GM23338 (cell line): ENCODE data around the gene CYTH3.

Source experiments
- CTCF ChIP-seq, 2 experiments: fragments of 200-600 bp in 1 of 2; sonication (generic) in 1 of 2; conservative IDR thresholded peaks; 2 replicates each; pipeline versions ENCODE4 v1.5.1 to v1.6.1; 2016 to 2017; ENCODE audit warnings: antibody characterized with exemption in 2 of 2, low read depth in 2 of 2, mild to moderate bottlenecking in 2 of 2, moderate library complexity in 1 of 2
- EZH2phosphoT487 ChIP-seq: fragments of 200-600 bp; sonication (generic); IDR thresholded peaks from one replicate; pipeline ENCODE4 v1.8.1; 2018; ENCODE audit warnings: antibody characterized with exemption; ENCODE audit not compliant: unreplicated experiment
- POLR2AphosphoS5 ChIP-seq: IDR thresholded peaks from 2 replicates; pipeline ENCODE4 v1.6.1; 2016; ENCODE audit warnings: antibody characterized with exemption, low read depth
- REST ChIP-seq: IDR thresholded peaks from one replicate; pipeline ENCODE4 v1.6.1; 2018; ENCODE audit warnings: antibody characterized with exemption; ENCODE audit not compliant: unreplicated experiment

- TF ChIP-seq CTCF (conservative IDR thresholded peaks at IDR 0.05; ENCODE audit: low read depth in 2 of 2) (no peak), EZH2phosphoT487 (no peak), REST (no peak), POLR2AphosphoS5 (no peak)
These were observed 104.6 kb downstream of the CYTH3 start for GRCh38 chr7:6167587-6168476.
